HG02973 (cell line): ENCODE data around the gene UBE2F.
"Not testable (repeated sequence)": the region's sequence is repeated elsewhere in the genome, so short reads cannot be mapped to it uniquely, and the experiment has no call there.

Experiments
- ATAC-seq: cut with Tn5 transposase; IDR thresholded peaks from one replicate; pipeline ENCODE4 v1.9.1; 2021; ENCODE audit warnings: moderate library complexity; ENCODE audit not compliant: unreplicated experiment

UBE2F gene

GRCh38 chr2:238013806-238014205, 47.0 kb downstream of the UBE2F start:
- no peak for ATAC-seq

GRCh38 chr2:238015705-238016104, 48.9 kb downstream of the UBE2F start:
- no peak for ATAC-seq

GRCh38 chr2:238016526-238016925, 49.7 kb downstream of the UBE2F start:
- no peak for ATAC-seq

GRCh38 chr2:238019962-238020361, 53.1 kb downstream of the UBE2F start:
- no peak for ATAC-seq

- ATAC-seq: no peak
These were observed 54.0 kb downstream of the UBE2F start for GRCh38 chr2:238020816-238021215.

GRCh38 chr2:238021327-238021726, 54.5 kb downstream of the UBE2F start:
- no peak for ATAC-seq

GRCh38 chr2:238022594-238023157, 55.9 kb downstream of the UBE2F start:
- no peak for ATAC-seq

GRCh38 chr2:238023608-238024007, 56.8 kb downstream of the UBE2F start:
- no peak for ATAC-seq

GRCh38 chr2:238024986-238025385, 58.2 kb downstream of the UBE2F start:
- ATAC-seq: no peak

GRCh38 chr2:238025741-238026360, 59.0 kb downstream of the UBE2F start:
- ATAC-seq: no peak

GRCh38 chr2:238027058-238027457, 60.2 kb downstream of the UBE2F start:
- no peak for ATAC-seq

- ATAC-seq: no peak
These were observed 61.0 kb downstream of the UBE2F start for GRCh38 chr2:238027591-238028415.

GRCh38 chr2:238029853-238030252, 63.0 kb downstream of the UBE2F start:
- no peak for ATAC-seq

GRCh38 chr2:238030422-238031155, 63.8 kb downstream of the UBE2F start:
- ATAC-seq: no peak

- ATAC-seq: no peak
These were observed 64.9 kb downstream of the UBE2F start for GRCh38 chr2:238031751-238032150.

GRCh38 chr2:238032755-238033337, 66.0 kb downstream of the UBE2F start:
- ATAC-seq: no peak

- not testable (repeated sequence) for ATAC-seq
These were observed 67.2 kb downstream of the UBE2F start for GRCh38 chr2:238033991-238034390.

GRCh38 chr2:238038203-238038602, 71.4 kb downstream of the UBE2F start:
- no peak for ATAC-seq

- ATAC-seq: no peak
These were observed 72.3 kb downstream of the UBE2F start for GRCh38 chr2:238039151-238039550.

- no peak for ATAC-seq
These were observed 73.2 kb downstream of the UBE2F start for GRCh38 chr2:238039985-238040384.

- ATAC-seq: no peak
These were observed 74.1 kb downstream of the UBE2F start for GRCh38 chr2:238040918-238041317.
